ENCODE measurements around the gene SPPL3. TPM values are rescaled to one million over a fixed set of nuclear protein-coding genes. Genes with fewer than 3 reads are reported as not detected.

Gene SPPL3
- total RNA-seq, 2 donors from 2014 or later, result 13.5 to 16.5 TPM

DNA sequence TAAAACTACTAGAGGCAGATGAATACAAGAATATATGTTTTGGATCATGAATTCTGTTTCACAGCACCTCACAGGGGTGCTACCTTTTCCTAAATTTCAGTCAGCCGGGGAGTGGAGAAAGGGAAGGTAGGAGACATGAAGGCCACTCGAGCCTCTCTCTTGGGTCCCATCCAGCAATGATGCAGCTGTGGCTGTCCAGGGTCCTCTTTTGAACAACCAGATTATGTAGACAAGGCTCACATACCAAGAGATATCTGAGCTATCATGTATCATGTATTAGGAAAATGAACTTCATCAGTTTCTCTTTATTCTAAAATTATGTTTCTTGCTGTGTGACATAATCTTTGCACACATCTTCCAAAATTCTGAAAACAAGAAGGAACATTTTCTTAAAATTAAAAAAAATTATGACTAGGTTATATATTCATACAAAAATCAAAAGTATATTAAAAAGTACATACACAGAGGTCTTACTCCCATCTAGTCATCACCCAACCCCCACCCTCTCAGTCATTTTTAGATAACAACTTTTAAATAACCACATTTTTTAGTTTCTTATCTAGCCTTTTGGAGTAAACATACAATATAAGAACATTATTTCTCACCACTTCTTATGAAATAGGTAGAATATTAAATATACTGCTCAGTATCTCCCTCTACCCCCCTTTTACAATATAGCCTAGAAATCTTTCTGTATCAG, 89.8 kb downstream of the SPPL3 start:
- Histone ChIP-seq H3K9me3 (no peaks in the 10 kb centered on the region), H3K27me3 (no peaks in the 10 kb centered on the region), H3K36me3 (replicated peaks in 1 of 2; ENCODE audit: insufficient read depth in 1 of 2, low read depth in 2 of 2) (no peaks in the 10 kb centered on the region), H3K4me3 (no peak overlapping the region), H3K27ac (no peak overlapping the region), H3K4me1 (peaks cover 5% of the 10 kb centered on the region)
- TF ChIP-seq POLR2A (IDR thresholded peaks at IDR 0.05), result no peak
- TF ChIP-seq, protein P1, sequence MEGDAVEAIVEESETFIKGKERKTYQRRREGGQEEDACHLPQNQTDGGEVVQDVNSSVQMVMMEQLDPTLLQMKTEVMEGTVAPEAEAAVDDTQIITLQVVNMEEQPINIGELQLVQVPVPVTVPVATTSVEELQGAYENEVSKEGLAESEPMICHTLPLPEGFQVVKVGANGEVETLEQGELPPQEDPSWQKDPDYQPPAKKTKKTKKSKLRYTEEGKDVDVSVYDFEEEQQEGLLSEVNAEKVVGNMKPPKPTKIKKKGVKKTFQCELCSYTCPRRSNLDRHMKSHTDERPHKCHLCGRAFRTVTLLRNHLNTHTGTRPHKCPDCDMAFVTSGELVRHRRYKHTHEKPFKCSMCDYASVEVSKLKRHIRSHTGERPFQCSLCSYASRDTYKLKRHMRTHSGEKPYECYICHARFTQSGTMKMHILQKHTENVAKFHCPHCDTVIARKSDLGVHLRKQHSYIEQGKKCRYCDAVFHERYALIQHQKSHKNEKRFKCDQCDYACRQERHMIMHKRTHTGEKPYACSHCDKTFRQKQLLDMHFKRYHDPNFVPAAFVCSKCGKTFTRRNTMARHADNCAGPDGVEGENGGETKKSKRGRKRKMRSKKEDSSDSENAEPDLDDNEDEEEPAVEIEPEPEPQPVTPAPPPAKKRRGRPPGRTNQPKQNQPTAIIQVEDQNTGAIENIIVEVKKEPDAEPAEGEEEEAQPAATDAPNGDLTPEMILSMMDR (IDR thresholded peaks at IDR 0.05), result no peak
- no peak for ATAC-seq
- WGBS, 2 donors, result 52 to 92% methylated on average over 2 of the region's 2 CpGs
- intact Hi-C loops (cut with DNase I), result no loop called here
- DNase-seq, result no peak

DNA sequence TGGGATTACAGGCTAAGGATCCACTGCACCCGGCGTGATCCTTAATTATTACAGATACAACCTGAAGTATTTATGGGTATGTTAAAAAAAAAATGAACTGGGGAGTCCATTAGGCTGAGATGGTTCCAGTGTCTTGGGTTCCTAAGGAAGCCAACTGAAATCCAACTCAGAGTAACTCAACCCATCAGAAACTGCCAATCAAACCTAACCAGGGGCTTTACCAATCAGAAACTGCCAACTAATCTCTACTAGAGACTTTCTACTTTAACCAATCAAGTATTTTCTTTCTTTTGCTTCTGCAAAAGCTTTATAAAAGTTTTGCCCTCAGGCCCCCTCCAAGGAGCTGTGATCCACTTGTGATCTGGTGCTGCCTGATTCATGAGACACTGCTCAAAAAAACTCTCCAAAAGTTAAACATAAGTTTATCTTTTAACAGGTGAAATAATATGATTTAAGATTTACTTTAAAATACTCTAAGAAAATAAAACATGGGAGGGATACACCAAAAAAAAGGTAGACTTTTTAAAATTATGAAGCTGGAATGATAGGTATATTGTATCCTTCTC, 90.5 kb downstream of the SPPL3 start:
- intact Hi-C loops (cut with DNase I), result no loop called here
- ATAC-seq, result no peak
- 92 to 100% methylated on average over 2 of the region's 2 CpGs for WGBS, 2 donors
- Histone ChIP-seq H3K27me3 (no peaks in the 10 kb centered on the region), H3K36me3 (replicated peaks in 1 of 2; ENCODE audit: insufficient read depth in 1 of 2, low read depth in 2 of 2) (no peaks in the 10 kb centered on the region), H3K9me3 (no peaks in the 10 kb centered on the region), H3K4me3 (no peak overlapping the region), H3K27ac (no peak overlapping the region), H3K4me1 (peaks cover 5% of the 10 kb centered on the region)
- no peak for TF ChIP-seq POLR2A (IDR thresholded peaks at IDR 0.05)
- TF ChIP-seq, protein P1 (IDR thresholded peaks at IDR 0.05), result no peak
- DNase-seq, result no peak

DNA sequence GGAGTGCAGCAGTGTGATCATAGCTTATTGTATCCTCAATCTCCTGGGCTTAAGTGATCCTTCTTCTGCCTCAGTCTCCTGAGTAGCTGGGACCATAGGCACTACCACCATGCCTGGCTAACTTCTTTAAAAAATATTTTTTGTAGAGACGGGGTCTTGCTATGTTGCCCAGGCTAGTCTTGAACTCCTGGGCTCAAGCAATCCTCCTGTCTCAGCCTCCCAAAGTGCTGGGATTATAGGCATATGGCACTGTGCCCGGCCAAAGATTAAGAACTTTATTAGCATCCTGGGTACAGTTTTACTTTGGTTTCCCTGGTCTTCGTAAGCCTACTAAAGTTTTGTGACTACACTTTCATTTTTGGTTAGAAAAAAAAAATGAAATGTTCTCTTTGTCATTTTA, 94.1 kb downstream of the SPPL3 start:
- no peaks in the 10 kb centered on the region for H3K27me3 ChIP-seq
- no peak overlapping the region for H3K27ac ChIP-seq
- TF ChIP-seq POLR2A (IDR thresholded peaks at IDR 0.05), result no peak
- TF ChIP-seq, protein P1 (IDR thresholded peaks at IDR 0.05), result no peak
- DNase-seq (no peak), ATAC-seq (no peak)
- peaks cover 4% of the 10 kb centered on the region for H3K4me1 ChIP-seq
- intact Hi-C loops (cut with DNase I), result no loop called here
- no peaks in the 10 kb centered on the region for H3K36me3 ChIP-seq (replicated peaks in 1 of 2; ENCODE audit: insufficient read depth in 1 of 2, low read depth in 2 of 2)
- whole genome bisulfite sequencing, 2 donors, result 95 to 99% methylated on average over 3 of the region's 3 CpGs
- no peaks in the 10 kb centered on the region for H3K9me3 ChIP-seq
- H3K4me3 ChIP-seq, result no peak overlapping the region

DNA sequence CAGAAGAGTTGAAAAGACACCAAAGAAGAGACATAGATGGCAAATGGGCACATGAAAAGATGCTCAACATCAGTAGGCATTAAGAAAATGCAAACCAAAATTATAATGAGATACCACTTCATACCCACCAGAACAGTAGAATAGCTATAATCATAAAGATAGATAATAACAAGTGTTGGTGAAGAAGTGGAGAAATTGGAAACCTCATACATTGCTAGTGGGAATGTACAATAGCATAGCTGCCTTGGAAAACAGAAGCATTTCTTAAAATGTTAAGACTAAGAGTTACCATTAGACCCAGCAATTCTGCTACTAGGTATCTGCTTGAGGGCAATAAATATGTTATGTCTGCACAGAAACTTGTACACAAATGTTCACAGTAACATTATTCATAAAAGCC, 99.7 kb downstream of the SPPL3 start:
- DNase-seq (no peak), ATAC-seq (no peak)
- Histone ChIP-seq H3K27ac (no peak overlapping the region), H3K27me3 (no peaks in the 10 kb centered on the region), H3K36me3 (replicated peaks in 1 of 2; ENCODE audit: insufficient read depth in 1 of 2, low read depth in 2 of 2) (no peaks in the 10 kb centered on the region), H3K4me1 (no peaks in the 10 kb centered on the region), H3K9me3 (no peaks in the 10 kb centered on the region), H3K4me3 (no peak overlapping the region)
- intact Hi-C loops (cut with DNase I), result no loop called here
- TF ChIP-seq POLR2A (IDR thresholded peaks at IDR 0.05), result no peak
- TF ChIP-seq, protein P1 (IDR thresholded peaks at IDR 0.05), result no peak

DNA sequence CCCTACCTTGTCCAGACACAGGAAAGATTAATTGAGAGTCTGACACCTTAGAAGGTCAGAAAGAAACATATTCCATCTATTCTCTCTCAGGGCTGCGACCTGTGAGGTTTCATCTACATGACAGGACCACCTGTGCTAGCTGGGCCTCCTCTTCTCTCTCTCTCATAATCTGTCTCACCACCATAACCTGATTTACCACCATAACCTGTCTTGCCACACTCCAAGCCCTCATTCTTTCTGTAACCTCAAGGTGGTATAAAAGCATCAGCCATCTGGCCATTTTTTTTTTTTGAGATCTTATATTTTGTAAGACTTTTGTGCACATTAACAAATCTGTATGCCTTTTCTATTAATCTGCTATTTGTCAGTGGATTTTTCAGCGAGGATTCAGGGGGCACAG, 103.0 kb downstream of the SPPL3 start:
- 74 to 77% methylated on average over 2 of the region's 2 CpGs for WGBS, 2 donors
- no peaks in the 10 kb centered on the region for H3K27me3 ChIP-seq
- H3K9me3 ChIP-seq, result no peaks in the 10 kb centered on the region
- TF ChIP-seq, protein P1 (IDR thresholded peaks at IDR 0.05), result no peak
- TF ChIP-seq POLR2A (IDR thresholded peaks at IDR 0.05), result no peak
- DNase-seq (no peak), ATAC-seq (no peak)
- intact Hi-C loops (cut with DNase I), result no loop called here
- H3K4me1 ChIP-seq, result no peaks in the 10 kb centered on the region
- no peak overlapping the region for H3K27ac ChIP-seq
- H3K4me3 ChIP-seq, result no peak overlapping the region
- no peaks in the 10 kb centered on the region for H3K36me3 ChIP-seq (replicated peaks in 1 of 2; ENCODE audit: insufficient read depth in 1 of 2, low read depth in 2 of 2)
